Measurements from ENCODE around the gene C22orf39. TPM values are rescaled to one million over a fixed set of nuclear protein-coding genes. Genes with fewer than 3 reads are reported as not detected.

Gene C22orf39
- total RNA-seq, 2 experiments from 2014 or later, result 42.2 to 47.4 TPM

DNA sequence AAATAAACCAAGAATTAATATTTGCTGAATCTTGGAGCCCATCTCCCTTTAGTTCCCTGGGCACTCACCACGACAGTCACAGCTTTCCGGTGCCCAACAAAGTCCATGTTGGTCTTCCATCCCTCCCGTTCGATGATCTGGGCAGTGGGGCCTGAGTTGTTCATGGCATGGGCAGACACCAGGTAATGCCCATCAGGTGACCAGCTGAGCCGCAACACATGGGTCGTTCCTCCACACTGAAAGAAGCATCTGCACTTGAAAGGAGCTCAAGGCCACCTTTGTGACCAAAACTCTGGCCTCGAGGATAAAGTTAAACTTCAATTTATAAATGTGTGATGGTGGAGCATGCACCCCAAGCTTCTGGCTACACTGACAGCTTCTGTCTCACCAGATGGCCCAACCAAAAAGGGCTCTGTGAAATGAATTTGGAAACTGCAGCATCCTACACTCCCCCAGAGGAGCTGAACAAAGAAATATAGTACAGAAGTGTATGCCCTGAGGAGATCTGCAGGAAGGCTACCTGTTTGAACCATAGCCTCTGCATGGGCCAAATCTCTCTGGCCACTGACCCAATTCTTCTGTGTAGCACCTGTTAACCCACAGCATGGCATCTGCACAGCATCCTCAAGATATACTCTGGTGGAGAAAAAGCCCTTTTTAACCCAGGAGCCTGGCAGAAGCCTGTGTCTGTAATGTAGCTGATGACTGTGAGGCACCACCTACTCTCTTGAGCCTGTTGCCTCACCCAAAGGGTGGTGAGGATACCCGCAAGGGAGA lies 53.0 kb downstream of the C22orf39 start:
- H3K27ac Mint-ChIP-seq, result no peak overlapping the region

DNA sequence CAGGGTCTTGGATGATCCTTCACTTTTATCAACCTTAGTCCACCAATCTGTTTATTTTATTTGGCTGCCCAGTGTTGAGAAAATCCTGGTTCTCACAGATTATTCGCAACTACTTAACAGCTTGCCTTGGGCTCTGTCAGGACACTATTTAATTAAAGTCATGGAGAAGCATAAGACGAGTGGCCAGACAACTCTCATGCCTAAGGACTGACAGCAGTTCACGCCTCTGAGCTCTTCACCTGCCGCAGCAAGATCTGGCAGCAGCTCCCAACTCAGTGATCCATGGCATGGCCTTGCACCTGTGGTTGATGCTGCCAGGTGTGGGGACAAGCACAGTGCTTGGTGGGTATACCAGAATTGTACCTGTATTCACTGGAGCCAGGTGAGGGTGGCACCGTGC lies 53.8 kb downstream of the C22orf39 start:
- ATAC-seq (ENCODE audit: low read depth), result no peak
- no peak overlapping the region for H3K27ac Mint-ChIP-seq
- H3K4me3 Mint-ChIP-seq, result no peak overlapping the region
- POLR2A ChIA-PET, result no interaction called here
- H3K27me3 Mint-ChIP-seq, result no peaks in the 10 kb centered on the region
- H3K9me3 Mint-ChIP-seq, result no peaks in the 10 kb centered on the region
- H3K4me1 Mint-ChIP-seq, result no peaks in the 10 kb centered on the region
- DNase-seq, result no peak
- H3K36me3 Mint-ChIP-seq, result peaks cover 13% of the 10 kb centered on the region

More for the DNA sequence above, 53.0 kb downstream of the C22orf39 start:
- Mint-ChIP-seq H3K4me3 (no peak overlapping the region), H3K36me3 (peaks cover 12% of the 10 kb centered on the region), H3K9me3 (no peaks in the 10 kb centered on the region), H3K27me3 (no peaks in the 10 kb centered on the region), H3K4me1 (no peaks in the 10 kb centered on the region)
- DNase-seq, result no peak
- no peak for ATAC-seq (ENCODE audit: low read depth)
- POLR2A ChIA-PET, result no interaction called here

Other genes with a start within 250 kb of the C22orf39 start
- 1 to 10 TPM in 1 of 2 experiments, under 1 TPM in 1; 0.62 to 1.3 TPM for gene CLTCL1, start 156.0 kb downstream of the C22orf39 start, total RNA-seq
- 10 to 100 TPM; 37.8 to 42.7 TPM for gene HIRA, start 16.0 kb downstream of the C22orf39 start, total RNA-seq
- 10 to 100 TPM; 22.0 to 23.6 TPM for gene MRPL40, start 15.2 kb downstream of the C22orf39 start, total RNA-seq
- 10 to 100 TPM; 58.2 to 68.7 TPM for gene UFD1, start 31.5 kb upstream of the C22orf39 start, total RNA-seq
- gene CDC45, start 32.2 kb upstream of the C22orf39 start, total RNA-seq, result 10 to 100 TPM; 54.2 to 56.1 TPM
- not detected for gene CLDN5, start 76.7 kb upstream of the C22orf39 start, total RNA-seq

Measured in activated naive CD8-positive, alpha-beta T cell treated with anti-CD3 and anti-CD28 coated beads, Interleukin-2, amount 10 ng/mL, durations not matched to agents 7 days and 5 days (primary cell).